Ishikawa (cell line): ENCODE data around the gene HAUS7.

ENCODE experiments used
- CEBPB ChIP-seq: IDR thresholded peaks from 2 replicates; pipeline ENCODE4 v1.6.1; 2012
- CREB1 ChIP-seq: IDR thresholded peaks from 2 replicates; pipeline ENCODE4 v1.6.1; 2012; ENCODE audit warnings: low read depth
- EGR1 ChIP-seq: IDR thresholded peaks from 2 replicates; pipeline ENCODE4 v1.6.1; 2012
- EP300 ChIP-seq: IDR thresholded peaks from 2 replicates; pipeline ENCODE4 v1.6.1; 2012; ENCODE audit warnings: borderline replicate concordance
- FOXM1 ChIP-seq: IDR thresholded peaks from 2 replicates; pipeline ENCODE4 v1.6.1; 2012; ENCODE audit warnings: low read depth, borderline replicate concordance
- MAX ChIP-seq: IDR thresholded peaks from 2 replicates; pipeline ENCODE4 v1.6.1; 2012
- NFIC ChIP-seq: IDR thresholded peaks from 2 replicates; pipeline ENCODE4 v1.6.1; 2012
- RAD21 ChIP-seq: IDR thresholded peaks from 2 replicates; pipeline ENCODE4 v1.6.1; 2012; ENCODE audit warnings: low read depth
- REST ChIP-seq: IDR thresholded peaks from 2 replicates; pipeline ENCODE4 v1.6.1; 2012; ENCODE audit warnings: low read depth, mild to moderate bottlenecking
- TAF1 ChIP-seq: IDR thresholded peaks from 2 replicates; pipeline ENCODE4 v1.6.1; 2012; ENCODE audit warnings: low read depth, mild to moderate bottlenecking
- TCF12 ChIP-seq: IDR thresholded peaks from 2 replicates; pipeline ENCODE4 v1.6.1; 2012; ENCODE audit warnings: low read depth
- TEAD4 ChIP-seq: IDR thresholded peaks from 2 replicates; pipeline ENCODE4 v1.6.1; 2012
- USF1 ChIP-seq: IDR thresholded peaks from 2 replicates; pipeline ENCODE4 v1.6.1; 2012
- YY1 ChIP-seq: IDR thresholded peaks from 2 replicates; pipeline ENCODE4 v1.6.1; 2012; ENCODE audit warnings: low read depth
- ZBTB7A ChIP-seq: IDR thresholded peaks from 2 replicates; pipeline ENCODE4 v1.6.1; 2012; ENCODE audit warnings: low read depth

HAUS7 gene

DNA sequence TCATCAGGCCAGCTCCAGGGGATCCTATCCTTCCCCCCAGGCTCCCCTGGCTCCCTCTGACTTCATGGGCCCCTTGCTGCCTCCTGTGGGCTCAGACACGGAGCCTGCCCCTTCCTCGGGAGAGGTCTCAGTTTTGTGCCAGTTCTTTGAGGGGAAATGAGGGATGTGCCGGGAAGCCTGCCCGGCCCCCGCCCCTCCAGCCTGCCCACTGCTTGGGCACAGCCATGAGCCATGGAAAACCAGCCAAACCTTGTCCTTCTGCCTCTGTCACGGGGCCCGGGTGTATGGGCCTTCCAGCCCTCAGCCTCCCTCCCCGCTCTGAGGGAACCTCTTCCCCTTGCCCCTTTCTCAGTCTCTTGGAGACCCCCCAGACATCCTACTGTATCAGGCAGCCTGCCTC is 31.2 kb upstream of the HAUS7 start:
- TF ChIP-seq EP300 (no peak), EGR1 (no peak), FOXM1 (no peak), NFIC (no peak), CREB1 (no peak), TEAD4 (no peak)

DNA sequence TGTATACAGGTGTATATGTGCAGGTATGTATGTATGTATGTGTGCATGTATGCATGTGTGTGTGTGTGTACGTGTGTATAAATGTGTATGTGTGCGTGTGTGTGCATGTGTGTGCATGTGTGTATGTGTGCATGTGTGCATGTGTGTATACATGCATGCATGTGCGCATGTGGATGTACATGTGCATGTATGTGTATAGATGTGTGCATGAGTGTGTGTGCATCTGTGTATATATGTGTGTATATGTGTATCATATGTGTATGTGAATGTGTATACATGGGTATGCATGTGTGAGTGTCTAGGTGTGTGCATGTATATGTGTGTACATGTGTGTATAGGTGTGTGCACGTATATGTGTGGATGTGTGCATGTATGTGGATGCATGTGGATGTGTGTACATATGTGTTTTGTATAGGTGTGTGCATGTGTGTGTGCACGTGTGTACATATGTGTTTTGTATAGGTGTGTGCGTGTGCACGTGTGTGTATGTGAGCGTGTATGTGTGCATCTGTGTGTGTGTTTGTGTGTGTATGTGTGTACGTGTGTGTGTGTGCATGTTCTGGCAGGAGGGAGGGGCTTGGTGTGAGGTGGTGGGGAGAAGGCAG is 30.4 kb upstream of the HAUS7 start:
- TF ChIP-seq EGR1 = no peak

DNA sequence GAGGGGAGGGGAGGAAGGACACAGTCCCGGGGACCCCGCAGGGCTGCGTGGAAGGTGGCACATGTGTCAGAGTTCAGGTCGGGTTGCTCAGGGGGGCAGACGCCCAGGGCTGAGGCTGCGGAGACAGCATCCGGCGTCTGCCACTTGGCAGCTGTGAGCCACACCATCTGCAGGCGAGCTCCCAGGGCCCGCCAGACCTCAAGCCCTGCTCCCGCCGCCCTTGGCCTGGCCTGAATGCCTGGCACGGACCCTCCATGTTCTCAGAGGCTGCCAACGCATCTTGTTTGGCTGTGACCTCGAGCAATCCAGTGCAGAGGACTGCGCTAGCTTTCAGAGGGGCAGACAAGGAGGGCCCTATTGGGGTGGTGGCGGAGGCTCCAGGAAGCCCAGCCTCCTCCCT is 29.5 kb upstream of the HAUS7 start:
- no peak for TF ChIP-seq CEBPB
- no peak for TF ChIP-seq YY1
- no peak for TF ChIP-seq FOXM1
- no peak for TF ChIP-seq RAD21
- TF ChIP-seq REST = no peak
- TF ChIP-seq USF1 = no peak
- TF ChIP-seq TAF1 = no peak
- no peak for TF ChIP-seq MAX
- no peak for TF ChIP-seq TEAD4

DNA sequence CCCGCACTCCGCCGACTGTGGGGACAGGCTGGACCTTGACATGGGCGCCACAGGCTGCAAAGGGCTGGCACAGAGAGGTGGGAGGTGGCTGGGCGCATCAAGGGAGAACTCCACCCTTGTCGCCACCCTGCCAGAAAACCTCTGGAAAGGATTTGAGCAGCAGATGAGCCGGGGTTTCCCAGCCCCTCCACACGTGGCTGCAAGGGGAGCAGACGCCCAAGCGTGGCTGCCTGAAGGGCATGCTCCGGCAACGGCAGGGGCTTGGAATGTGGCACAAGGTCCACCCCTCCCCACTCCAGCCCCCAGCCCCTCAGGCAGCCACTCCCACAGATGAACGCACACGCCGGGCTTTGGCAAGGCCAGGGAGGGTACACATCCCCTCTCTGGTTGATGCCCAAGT is 29.0 kb upstream of the HAUS7 start:
- TF ChIP-seq EP300 (no peak), CEBPB (no peak), NFIC (no peak), TAF1 (no peak), MAX (no peak), USF1 (no peak), YY1 (no peak), TCF12 (no peak), ZBTB7A (no peak)

- no peak for TF ChIP-seq USF1
- TF ChIP-seq CEBPB = no peak
- TF ChIP-seq CREB1 = no peak
- no peak for TF ChIP-seq TCF12
- TF ChIP-seq FOXM1 = no peak
- no peak for TF ChIP-seq RAD21
- no peak for TF ChIP-seq EP300
- TF ChIP-seq MAX = no peak
- no peak for TF ChIP-seq YY1
- TF ChIP-seq REST = no peak
- no peak for TF ChIP-seq NFIC
- no peak for TF ChIP-seq TAF1
- no peak for TF ChIP-seq ZBTB7A
- TF ChIP-seq TEAD4 = no peak
- no peak for TF ChIP-seq EGR1
These were observed 28.1 kb upstream of the HAUS7 start for GRCh38 chrX:153498453-153498852.

DNA sequence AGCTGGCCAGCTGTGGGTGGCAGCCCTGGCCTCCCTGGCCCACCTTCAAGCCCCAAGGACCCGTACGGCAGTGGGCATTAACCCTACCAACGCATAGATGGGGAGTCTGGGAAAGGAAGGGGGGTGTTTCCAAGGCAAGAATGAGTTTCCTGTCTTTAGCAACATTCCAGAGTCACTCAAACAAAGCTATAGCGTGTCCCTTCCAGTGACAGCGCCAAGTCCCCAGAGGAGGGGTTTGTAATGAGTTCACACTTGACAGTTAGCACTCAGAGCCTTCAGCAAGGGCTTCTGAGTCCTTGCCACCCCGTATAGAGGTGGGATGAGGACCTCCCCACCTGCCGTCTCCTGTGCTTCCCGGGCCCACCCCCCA is 26.2 kb upstream of the HAUS7 start:
- no peak for TF ChIP-seq YY1
- TF ChIP-seq RAD21 = no peak
- no peak for TF ChIP-seq TCF12
- no peak for TF ChIP-seq USF1
- TF ChIP-seq FOXM1 = no peak
- no peak for TF ChIP-seq REST
- no peak for TF ChIP-seq CREB1
- TF ChIP-seq TEAD4 = no peak
- TF ChIP-seq TAF1 = no peak
- TF ChIP-seq NFIC = no peak
- no peak for TF ChIP-seq EGR1
- no peak for TF ChIP-seq ZBTB7A
- TF ChIP-seq EP300 = no peak
- no peak for TF ChIP-seq MAX
- TF ChIP-seq CEBPB = no peak
